SU-DHL-6 (cell line): Measurements from ENCODE around the gene VIPR2.

Source experiments
- H2AFZ ChIP-seq: fragments of 200-600 bp; sonication (generic); 2 replicates; pipeline ENCODE4 v1.6.1; 2014; ENCODE audit warnings: low read depth, mild to moderate bottlenecking, moderate library complexity, mixed read lengths, antibody characterized with exemption, low read length; ENCODE audit not compliant: severe bottlenecking
- H3F3A ChIP-seq: fragments of 200-600 bp; shearing (Covaris generic); 2 replicates; pipeline ENCODE4 v1.6.0; 2016; ENCODE audit warnings: antibody characterized with exemption, mild to moderate bottlenecking; ENCODE audit not compliant: insufficient read depth
- H3K27ac ChIP-seq: fragments of 200-600 bp; sonication (generic); 2 replicates; pipeline ENCODE4 v1.5.1; 2016; ENCODE audit warnings: low read depth, mild to moderate bottlenecking, low read length, moderate library complexity, mixed read lengths
- H3K27me3 ChIP-seq: fragments of 200-600 bp; sonication (generic), shearing (Covaris generic); 2 replicates; pipeline ENCODE4 v1.6.0; 2014; ENCODE audit warnings: mild to moderate bottlenecking, low read length
- H3K36me3 ChIP-seq: fragments of 200-600 bp; sonication (generic); 2 replicates; pipeline ENCODE4 v1.6.1; 2014; ENCODE audit warnings: mild to moderate bottlenecking, low read length, mixed read lengths
- H3K4me2 ChIP-seq: fragments of 300-600, 200-600 bp; shearing (Covaris generic), sonication (generic); 2 replicates; pipeline ENCODE4 v1.6.0; 2014; ENCODE audit warnings: low read length, low read depth, mild to moderate bottlenecking; ENCODE audit not compliant: poor library complexity, severe bottlenecking
- H3K4me3 ChIP-seq: fragments of 200-600 bp; sonication (generic); 2 replicates; pipeline ENCODE4 v1.5.1; 2014; ENCODE audit warnings: antibody characterized with exemption, low read length, mild to moderate bottlenecking, mixed read lengths; ENCODE audit not compliant: insufficient read depth, poor library complexity, severe bottlenecking
- H3K79me2 ChIP-seq: fragments of 200-600 bp; sonication (generic); 2 replicates; pipeline ENCODE4 v1.6.1; 2014; ENCODE audit warnings: mild to moderate bottlenecking, low read length, moderate library complexity; ENCODE audit not compliant: insufficient read depth
- H3K9ac ChIP-seq: fragments of 200-600 bp; sonication (generic); 2 replicates; pipeline ENCODE4 v1.7.0; 2014; ENCODE audit warnings: mild to moderate bottlenecking, low read length
- H3K9me2 ChIP-seq: fragments of 200-600 bp; sonication (generic); replicated peaks from 2 replicates; pipeline ENCODE4 v1.6.1; 2014; ENCODE audit warnings: low read length; ENCODE audit not compliant: insufficient read depth
- H3K9me3 ChIP-seq: fragments of 200-600 bp; sonication (generic); 2 replicates; pipeline ENCODE4 v1.6.1; 2014; ENCODE audit warnings: low read length, mixed read lengths; ENCODE audit not compliant: insufficient read depth
- H4K20me1 ChIP-seq: fragments of 200-600 bp; sonication (generic); 2 replicates; pipeline ENCODE4 v1.6.1; 2014; ENCODE audit warnings: low read depth, mild to moderate bottlenecking, antibody characterized with exemption, low read length, moderate library complexity, mixed read lengths
- CTCF ChIP-seq: fragments of 200-600 bp; sonication (generic); IDR thresholded peaks from one replicate; pipeline ENCODE4 v1.5.1; 2017; ENCODE audit warnings: antibody characterized with exemption, mild to moderate bottlenecking, low read length, moderate library complexity; ENCODE audit not compliant: insufficient read depth, poor library complexity, severe bottlenecking
- EZH2phosphoT487 ChIP-seq: fragments of 200-600 bp; sonication (generic), shearing (Covaris generic); conservative IDR thresholded peaks from 2 replicates; pipeline ENCODE4 v1.6.1; 2018; ENCODE audit warnings: mild to moderate bottlenecking, antibody characterized with exemption, low read length, moderate library complexity, mixed read lengths

The VIPR2 gene

GRCh38 chr7:159097661-159098423 lies 46.8 kb downstream of the VIPR2 start:
- no peaks in the 10 kb centered on the region for H3K9me2 ChIP-seq
- H3K27me3 ChIP-seq: no peaks in the 10 kb centered on the region
- no peaks in the 10 kb centered on the region for H3K9me3 ChIP-seq
- no peaks in the 10 kb centered on the region for H4K20me1 ChIP-seq
- H3F3A ChIP-seq: no peaks in the 10 kb centered on the region
- no peak overlapping the region for H3K27ac ChIP-seq
- no peaks in the 10 kb centered on the region for H3K79me2 ChIP-seq
- no peak overlapping the region for H3K4me3 ChIP-seq
- H3K4me2 ChIP-seq: no peak overlapping the region
- H3K36me3 ChIP-seq: no peaks in the 10 kb centered on the region
- H3K9ac ChIP-seq: no peak overlapping the region
- no peak overlapping the region for H2AFZ ChIP-seq
- no peak for TF ChIP-seq EZH2phosphoT487
- TF ChIP-seq CTCF: no peak

GRCh38 chr7:159096736-159097581 lies 47.7 kb downstream of the VIPR2 start:
- H3K79me2 ChIP-seq: no peaks in the 10 kb centered on the region
- no peaks in the 10 kb centered on the region for H3K27me3 ChIP-seq
- H4K20me1 ChIP-seq: no peaks in the 10 kb centered on the region
- no peak overlapping the region for H2AFZ ChIP-seq
- no peak overlapping the region for H3K9ac ChIP-seq
- H3K27ac ChIP-seq: no peak overlapping the region
- no peaks in the 10 kb centered on the region for H3K9me2 ChIP-seq
- H3F3A ChIP-seq: no peaks in the 10 kb centered on the region
- H3K36me3 ChIP-seq: no peaks in the 10 kb centered on the region
- TF ChIP-seq CTCF (no peak), EZH2phosphoT487 (no peak)
- no peak overlapping the region for H3K4me3 ChIP-seq
- H3K4me2 ChIP-seq: no peak overlapping the region
- H3K9me3 ChIP-seq: no peaks in the 10 kb centered on the region

GRCh38 chr7:159095979-159096411 lies 48.7 kb downstream of the VIPR2 start:
- H4K20me1 ChIP-seq: no peaks in the 10 kb centered on the region
- no peaks in the 10 kb centered on the region for H3K9me3 ChIP-seq
- H3K27ac ChIP-seq: no peak overlapping the region
- H3K9me2 ChIP-seq: no peaks in the 10 kb centered on the region
- H2AFZ ChIP-seq: no peak overlapping the region
- no peak overlapping the region for H3K4me3 ChIP-seq
- H3K79me2 ChIP-seq: no peaks in the 10 kb centered on the region
- no peak overlapping the region for H3K9ac ChIP-seq
- H3K4me2 ChIP-seq: no peak overlapping the region
- no peaks in the 10 kb centered on the region for H3K27me3 ChIP-seq
- H3F3A ChIP-seq: no peaks in the 10 kb centered on the region
- no peaks in the 10 kb centered on the region for H3K36me3 ChIP-seq
- TF ChIP-seq EZH2phosphoT487 (no peak), CTCF (no peak)
